Astrocyte (in vitro differentiated cells and primary cell): ENCODE data around the gene PPY. TPM values are rescaled to one million over a fixed set of nuclear protein-coding genes. Genes with fewer than 3 reads are reported as not detected.

Experiments
- DNase-seq: peaks from one replicate; pipeline ENCODE4 v3.0.0-alpha.2; 2010; ENCODE audit warnings: low read depth
- FAIRE-seq: peaks from 2 replicates; lab custom pipeline; 2011; peaks lifted over from hg19 to GRCh38; lab: Jason Lieb, UNC
- H2AFZ ChIP-seq: 2 replicates; pipeline ENCODE4 v1.6.0; 2012; ENCODE audit warnings: low read depth, low read length, inconsistent platforms
- H3K27ac ChIP-seq: 2 replicates; pipeline ENCODE4 v1.5.1; 2011; ENCODE audit warnings: low read depth, low read length, inconsistent platforms
- H3K27me3 ChIP-seq: 2 replicates; pipeline ENCODE4 v1.6.0; 2011; ENCODE audit warnings: low read length, inconsistent platforms; ENCODE audit not compliant: insufficient read depth
- H3K36me3 ChIP-seq: 2 replicates; pipeline ENCODE4 v1.5.1; 2011; ENCODE audit warnings: low read length, inconsistent platforms; ENCODE audit not compliant: insufficient read depth
- H3K4me1 ChIP-seq: 2 replicates; pipeline ENCODE4 v1.5.1; 2011; ENCODE audit warnings: low read length, inconsistent platforms; ENCODE audit not compliant: insufficient read depth
- H3K4me2 ChIP-seq: 2 replicates; pipeline ENCODE4 v1.6.0; 2012; ENCODE audit warnings: low read length, inconsistent platforms
- H3K4me3 ChIP-seq: 2 replicates; pipeline ENCODE4 v1.5.1; 2011; ENCODE audit warnings: low read depth, mild to moderate bottlenecking, low read length, inconsistent platforms; ENCODE audit not compliant: insufficient read depth
- H3K79me2 ChIP-seq: 2 replicates; pipeline ENCODE4 v1.6.0; 2012; ENCODE audit warnings: mild to moderate bottlenecking, low read length, inconsistent platforms; ENCODE audit not compliant: insufficient read depth
- H3K9ac ChIP-seq: 2 replicates; pipeline ENCODE4 v1.6.0; 2012; ENCODE audit warnings: mild to moderate bottlenecking, low read length, inconsistent platforms
- H3K9me3 ChIP-seq: 2 replicates; pipeline ENCODE4 v1.5.1; 2012; ENCODE audit warnings: low read depth, mild to moderate bottlenecking, low read length, inconsistent platforms; ENCODE audit not compliant: insufficient read depth
- H4K20me1 ChIP-seq: 2 replicates; pipeline ENCODE4 v1.6.0; 2012; ENCODE audit warnings: low read length, inconsistent platforms; ENCODE audit not compliant: insufficient read depth
- H3K27ac Mint-ChIP-seq: one replicate; pipeline ENCODE4 v1.8.0; 2021; ENCODE audit warnings: mild to moderate bottlenecking, mixed read lengths; ENCODE audit not compliant: unreplicated experiment
- H3K27me3 Mint-ChIP-seq: one replicate; pipeline ENCODE4 v1.8.0; 2021; ENCODE audit warnings: low read depth, mixed read lengths; ENCODE audit not compliant: unreplicated experiment
- H3K36me3 Mint-ChIP-seq: one replicate; pipeline ENCODE4 v1.8.0; 2021; ENCODE audit warnings: low read depth, mixed read lengths; ENCODE audit not compliant: unreplicated experiment
- H3K4me1 Mint-ChIP-seq: one replicate; pipeline ENCODE4 v1.8.0; 2021; ENCODE audit warnings: low read depth, mixed read lengths; ENCODE audit not compliant: unreplicated experiment
- H3K4me3 Mint-ChIP-seq: one replicate; pipeline ENCODE4 v1.8.0; 2021; ENCODE audit warnings: mild to moderate bottlenecking, moderate library complexity, mixed read lengths; ENCODE audit not compliant: unreplicated experiment
- H3K9me3 Mint-ChIP-seq: one replicate; pipeline ENCODE4 v1.8.0; 2021; ENCODE audit warnings: mild to moderate bottlenecking, mixed read lengths; ENCODE audit not compliant: unreplicated experiment
- CTCF ChIP-seq: IDR thresholded peaks from 2 replicates; pipeline ENCODE4 v1.5.1; 2011; ENCODE audit warnings: low read depth, mild to moderate bottlenecking, inconsistent platforms, low read length, moderate library complexity; ENCODE audit not compliant: insufficient read depth
- EZH2 ChIP-seq: IDR thresholded peaks from 2 replicates; pipeline ENCODE4 v1.6.1; 2012; ENCODE audit warnings: mild to moderate bottlenecking, low read length, inconsistent platforms; ENCODE audit not compliant: insufficient read depth
- total RNA-seq: library from RNA; stranded (reverse); gene quantifications from 2 replicates; pipeline ENCODE4 v1.2.1, GENCODE V29; 2021

PPY gene
- total RNA-seq, 1 donor from 2014 or later, result not detected

GRCh38 chr17:43917016-43917347 lies 25.3 kb downstream of the PPY start:
- no peaks in the 10 kb centered on the region for H3K36me3 Mint-ChIP-seq
- H3K9ac ChIP-seq, result no peak overlapping the region
- no peaks in the 10 kb centered on the region for H4K20me1 ChIP-seq
- no peaks in the 10 kb centered on the region for H3K4me1 Mint-ChIP-seq
- no peaks in the 10 kb centered on the region for H3K79me2 ChIP-seq
- H3K27me3 Mint-ChIP-seq, result peaks cover 46% of the 10 kb centered on the region
- FAIRE-seq, result no peak
- no peak for TF ChIP-seq CTCF
- no peak for TF ChIP-seq EZH2
- H3K4me1 ChIP-seq, result no peaks in the 10 kb centered on the region
- H3K4me2 ChIP-seq, result peak overlapping the region; percentile 55
- no peaks in the 10 kb centered on the region for H3K36me3 ChIP-seq
- peaks cover 22% of the 10 kb centered on the region for H3K27me3 ChIP-seq
- no peak overlapping the region for H3K4me3 ChIP-seq
- no peak overlapping the region for H3K4me3 Mint-ChIP-seq
- H3K9me3 Mint-ChIP-seq, result peaks cover 2% of the 10 kb centered on the region
- H3K9me3 ChIP-seq, result no peaks in the 10 kb centered on the region
- DNase-seq, result no peak
- peak overlapping the region; percentile 75 for H2AFZ ChIP-seq
- no peak overlapping the region for H3K27ac ChIP-seq
- no peak overlapping the region for H3K27ac Mint-ChIP-seq

GRCh38 chr17:43916385-43916784 lies 25.9 kb downstream of the PPY start:
- Mint-ChIP-seq H3K27ac (no peak overlapping the region), H3K4me1 (no peaks in the 10 kb centered on the region), H3K27me3 (peaks cover 46% of the 10 kb centered on the region), H3K4me3 (no peak overlapping the region), H3K9me3 (peaks cover 2% of the 10 kb centered on the region), H3K36me3 (no peaks in the 10 kb centered on the region)
- no peaks in the 10 kb centered on the region for H3K9me3 ChIP-seq
- H3K4me2 ChIP-seq, result no peak overlapping the region
- no peaks in the 10 kb centered on the region for H3K4me1 ChIP-seq
- no peak overlapping the region for H3K4me3 ChIP-seq
- peaks cover 25% of the 10 kb centered on the region for H3K27me3 ChIP-seq
- DNase-seq (no peak), FAIRE-seq (no peak)
- TF ChIP-seq EZH2 (no peak), CTCF (no peak)
- H3K36me3 ChIP-seq, result no peaks in the 10 kb centered on the region
- no peak overlapping the region for H3K27ac ChIP-seq
- H3K79me2 ChIP-seq, result no peaks in the 10 kb centered on the region
- H3K9ac ChIP-seq, result no peak overlapping the region
- no peaks in the 10 kb centered on the region for H4K20me1 ChIP-seq
- H2AFZ ChIP-seq, result no peak overlapping the region

GRCh38 chr17:43915559-43915958 lies 26.7 kb downstream of the PPY start:
- H3K36me3 Mint-ChIP-seq, result no peaks in the 10 kb centered on the region
- Histone ChIP-seq H3K9me3 (no peaks in the 10 kb centered on the region), H3K4me2 (no peak overlapping the region), H4K20me1 (no peaks in the 10 kb centered on the region), H3K9ac (no peak overlapping the region), H3K4me1 (no peaks in the 10 kb centered on the region), H2AFZ (no peak overlapping the region), H3K36me3 (no peaks in the 10 kb centered on the region), H3K4me3 (no peak overlapping the region), H3K27ac (no peak overlapping the region), H3K79me2 (no peaks in the 10 kb centered on the region), H3K27me3 (peaks cover 28% of the 10 kb centered on the region)
- peaks cover 2% of the 10 kb centered on the region for H3K9me3 Mint-ChIP-seq
- H3K27ac Mint-ChIP-seq, result no peak overlapping the region
- no peak for FAIRE-seq
- DNase-seq, result no peak
- peaks cover 43% of the 10 kb centered on the region for H3K27me3 Mint-ChIP-seq
- TF ChIP-seq EZH2 (no peak), CTCF (no peak)
- H3K4me1 Mint-ChIP-seq, result no peaks in the 10 kb centered on the region
- no peak overlapping the region for H3K4me3 Mint-ChIP-seq
